T-cell (primary cell): ENCODE results near the gene RBFOX1. TPM values are rescaled to one million over a fixed set of nuclear protein-coding genes. Genes with fewer than 3 reads are reported as not detected.

ENCODE experiments used
- ATAC-seq, 4 experiments: fragments of 200-7000 bp in 3 of 4; fragments of 150-1000 bp in 1 of 4; cut with Tn5 transposase; replicated peaks in 1 of 4; 1 replicate in 3 of 4; 2 replicates in 1 of 4; pipeline ENCODE4 v1.10.0; 2021; ENCODE audit warnings: moderate library complexity in 3 of 4, mild to moderate bottlenecking in 2 of 4, moderate number of reproducible peaks in 1 of 4
- CTCF ChIA-PET, 2 donors: fragments of 300-600 bp; sonication (Branson Sonifier 250); formaldehyde crosslinking; loops; one replicate each; lab custom pipeline; 2022; ENCODE audit warnings: antibody characterized with exemption in 2 of 2; lab: Charles Lee
- POLR2A ChIA-PET, 2 donors: fragments of 300-600 bp; sonication (Branson Sonifier 250); formaldehyde crosslinking; loops; one replicate each; lab custom pipeline; 2022; ENCODE audit warnings: antibody characterized with exemption in 2 of 2; lab: Charles Lee
- DNase-seq, 35 experiments: peaks; one replicate each; pipeline versions ENCODE4 v3.0.0 to v3.0.0-alpha.2; 2013 to 2023
- H3K27ac ChIP-seq: one replicate; pipeline ENCODE4 v1.5.1; 2013; ENCODE audit warnings: low read length
- H3K27me3 ChIP-seq, 2 experiments: replicated peaks in 1 of 2; 1 replicate in 1 of 2; 2 replicates in 1 of 2; pipeline versions ENCODE4 v1.6.1 to v1.7.0; 2013; ENCODE audit warnings: low read length in 1 of 2, mixed read lengths in 1 of 2; ENCODE audit not compliant: control insufficient read depth in 2 of 2, insufficient read depth in 2 of 2; ENCODE audit errors: extremely low read depth in 1 of 2
- H3K36me3 ChIP-seq, 2 donors: 1 replicate in 1 of 2; 2 replicates in 1 of 2; pipeline versions ENCODE4 v1.6.1 to v1.7.0; 2013; ENCODE audit warnings: low read length in 1 of 2; ENCODE audit not compliant: control insufficient read depth in 2 of 2, insufficient read depth in 1 of 2; ENCODE audit errors: extremely low read depth in 1 of 2
- H3K4me1 ChIP-seq, 2 experiments: 1 replicate in 1 of 2; 2 replicates in 1 of 2; pipeline versions ENCODE4 v1.6.1 to v1.7.0; 2013; ENCODE audit warnings: low read length in 2 of 2, mixed read lengths in 1 of 2; ENCODE audit not compliant: insufficient read depth in 2 of 2, control insufficient read depth in 1 of 2; ENCODE audit errors: extremely low read depth in 1 of 2
- H3K4me3 ChIP-seq, 2 donors: 1 replicate in 1 of 2; 2 replicates in 1 of 2; pipeline versions ENCODE4 v1.5.1 to v1.7.0; 2013; ENCODE audit warnings: mild to moderate bottlenecking in 2 of 2, low read length in 1 of 2, moderate library complexity in 1 of 2; ENCODE audit not compliant: control insufficient read depth in 1 of 2; ENCODE audit errors: extremely low read depth in 1 of 2
- H3K9me3 ChIP-seq: 2 replicates; pipeline ENCODE4 v1.7.0; 2013
- H3K27ac Mint-ChIP-seq, 2 donors: one replicate each; pipeline ENCODE4 v1.8.0; 2020 to 2021; ENCODE audit warnings: mild to moderate bottlenecking in 2 of 2, mixed read lengths in 2 of 2
- H3K27me3 Mint-ChIP-seq, 2 donors: one replicate each; pipeline ENCODE4 v1.8.0; 2021 to 2022; ENCODE audit warnings: mixed read lengths in 2 of 2
- H3K36me3 Mint-ChIP-seq: one replicate; pipeline ENCODE4 v1.8.0; 2021; ENCODE audit warnings: mixed read lengths
- H3K4me1 Mint-ChIP-seq, 3 donors: one replicate each; pipeline ENCODE4 v1.8.0; 2020 to 2022; ENCODE audit warnings: mixed read lengths in 3 of 3, mild to moderate bottlenecking in 1 of 3
- H3K4me3 Mint-ChIP-seq, 3 donors: one replicate each; pipeline ENCODE4 v1.8.0; 2020 to 2022; ENCODE audit warnings: mild to moderate bottlenecking in 3 of 3, mixed read lengths in 3 of 3, moderate library complexity in 3 of 3
- H3K9me3 Mint-ChIP-seq, 3 donors: one replicate each; pipeline ENCODE4 v1.8.0; 2020 to 2022; ENCODE audit warnings: mixed read lengths in 3 of 3
- WGBS: methylation state at CpG from one replicate; pipeline ENCODE4 v1.1.5; 2013; ENCODE audit warnings: missing lambda C conversion rate; ENCODE audit not compliant: insufficient coverage; 5-methylcytosine and 5-hydroxymethylcytosine counted together
- total RNA-seq, 35 experiments: library from RNA in 6 of 35; stranded (reverse) in 6 of 35; fragments of 120-200 nt in 1 of 35; gene quantifications; one replicate each; pipeline versions ENCODE4 v1.2.1 to v1.2.4 and lab custom pipeline; 2013 to 2026

Gene RBFOX1
- total RNA-seq, 5 donors from 2014 or later (not counting 1 experiment from before 2014, with no cell fraction given), result not detected

DNA sequence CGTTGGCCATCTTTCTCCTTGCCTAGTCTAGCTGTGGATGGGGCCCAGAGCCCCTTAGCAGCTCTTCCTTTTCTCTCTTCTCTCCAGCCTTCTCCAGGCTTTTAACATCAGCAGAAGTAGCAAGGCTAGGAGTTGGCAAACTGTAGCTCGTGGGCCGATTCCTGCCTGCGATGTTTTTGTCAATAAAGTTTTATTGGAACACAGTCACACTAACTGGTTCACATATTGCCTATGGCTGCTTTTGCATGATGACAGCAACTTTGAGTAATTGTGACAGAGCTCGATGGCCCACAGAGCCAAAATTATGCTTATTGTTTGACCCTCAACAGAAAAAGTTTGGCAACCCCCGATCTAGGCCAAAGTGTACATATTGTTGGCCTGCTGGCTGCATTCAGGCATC, 199.9 kb downstream of the RBFOX1 start:
- no peak overlapping the region for H3K4me3 Mint-ChIP-seq
- Histone ChIP-seq H3K9me3 (no peaks in the 10 kb centered on the region), H3K27ac (no peak overlapping the region), H3K27me3 (no peaks in the 10 kb centered on the region), H3K36me3 (no peaks in the 10 kb centered on the region), H3K4me3 (no peak overlapping the region), H3K4me1 (no peaks in the 10 kb centered on the region)
- no peaks in the 10 kb centered on the region for H3K4me1 Mint-ChIP-seq
- POLR2A ChIA-PET, result no interaction called here
- no peak overlapping the region for H3K27ac Mint-ChIP-seq
- ATAC-seq (no peak), DNase-seq (no peak)
- 84% methylated on average over 6 of the region's 6 CpGs for WGBS
- no peaks in the 10 kb centered on the region for H3K36me3 Mint-ChIP-seq
- CTCF ChIA-PET, result no interaction called here
- H3K27me3 Mint-ChIP-seq, result no peaks in the 10 kb centered on the region
- H3K9me3 Mint-ChIP-seq, result peaks cover 11 to 19% (median 13%) of the 10 kb centered on the region in 3 donors

DNA sequence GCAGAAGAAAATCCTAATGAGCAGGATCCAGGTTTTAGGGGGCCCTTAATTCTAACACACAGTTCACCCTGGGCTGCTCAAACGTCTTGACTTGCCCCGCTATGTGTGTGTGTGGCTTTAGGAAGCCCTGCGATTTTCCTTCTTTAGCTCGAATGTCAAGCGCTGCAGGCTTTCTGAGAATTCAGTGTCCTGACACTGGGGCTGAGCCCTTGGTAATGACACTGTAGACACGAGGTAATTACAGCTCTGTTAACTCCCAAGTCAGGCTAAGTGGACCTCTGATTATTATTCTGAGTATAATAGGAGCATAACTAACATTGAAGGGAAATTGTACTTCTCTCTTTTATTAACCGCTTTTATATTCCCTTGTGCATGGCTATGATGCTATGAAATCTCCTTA, 202.1 kb downstream of the RBFOX1 start:
- no peak overlapping the region for H3K27ac ChIP-seq
- no peaks in the 10 kb centered on the region for H3K4me1 ChIP-seq
- DNase-seq, result no peak
- no peak overlapping the region for H3K4me3 ChIP-seq
- no peaks in the 10 kb centered on the region for H3K9me3 ChIP-seq
- ATAC-seq, result no peak
- no peaks in the 10 kb centered on the region for H3K36me3 Mint-ChIP-seq
- H3K9me3 Mint-ChIP-seq, result peaks cover 22 to 28% (median 24%) of the 10 kb centered on the region in 3 donors
- H3K4me3 Mint-ChIP-seq, result no peak overlapping the region
- H3K27me3 ChIP-seq, result no peaks in the 10 kb centered on the region
- no peaks in the 10 kb centered on the region for H3K4me1 Mint-ChIP-seq
- CTCF ChIA-PET, result no interaction called here
- no peaks in the 10 kb centered on the region for H3K27me3 Mint-ChIP-seq
- POLR2A ChIA-PET, result no interaction called here
- H3K27ac Mint-ChIP-seq, result no peak overlapping the region
- no peaks in the 10 kb centered on the region for H3K36me3 ChIP-seq
- WGBS, result 69% methylated on average over 4 of the region's 7 CpGs

DNA sequence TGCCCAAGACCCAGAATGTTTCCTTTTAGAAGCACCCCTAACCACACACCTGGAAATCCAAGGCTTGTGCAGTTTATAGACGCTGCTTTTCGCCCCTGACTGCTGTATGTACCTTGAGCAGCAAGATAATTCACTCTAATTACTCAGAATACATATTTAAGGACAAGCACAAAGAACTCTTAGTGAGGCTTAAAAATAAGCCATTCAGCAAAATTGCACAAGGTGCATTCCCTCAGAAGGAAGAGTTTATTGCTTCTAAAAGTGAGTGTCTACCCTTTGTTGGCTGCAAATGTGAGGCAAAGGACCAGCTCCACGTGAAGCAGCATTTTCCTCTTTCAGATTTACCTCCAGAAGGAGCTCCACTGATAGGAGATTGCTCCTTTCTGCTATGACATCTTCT, 208.4 kb downstream of the RBFOX1 start:
- CTCF ChIA-PET, result no interaction called here
- WGBS, result 83% methylated on average over 2 of the region's 3 CpGs
- no peaks in the 10 kb centered on the region for H3K4me1 ChIP-seq
- no peak for DNase-seq
- H3K9me3 Mint-ChIP-seq, result peaks cover 19 to 31% (median 28%) of the 10 kb centered on the region in 3 donors
- H3K36me3 Mint-ChIP-seq, result no peaks in the 10 kb centered on the region
- no peak overlapping the region for H3K4me3 ChIP-seq
- no peaks in the 10 kb centered on the region for H3K36me3 ChIP-seq
- H3K27me3 ChIP-seq, result no peaks in the 10 kb centered on the region
- no peaks in the 10 kb centered on the region for H3K9me3 ChIP-seq
- H3K4me3 Mint-ChIP-seq, result no peak overlapping the region
- H3K4me1 Mint-ChIP-seq, result no peaks in the 10 kb centered on the region
- no peaks in the 10 kb centered on the region for H3K27me3 Mint-ChIP-seq
- no peak overlapping the region for H3K27ac Mint-ChIP-seq
- no peak overlapping the region for H3K27ac ChIP-seq
- no peak for ATAC-seq
- POLR2A ChIA-PET, result no interaction called here

DNA sequence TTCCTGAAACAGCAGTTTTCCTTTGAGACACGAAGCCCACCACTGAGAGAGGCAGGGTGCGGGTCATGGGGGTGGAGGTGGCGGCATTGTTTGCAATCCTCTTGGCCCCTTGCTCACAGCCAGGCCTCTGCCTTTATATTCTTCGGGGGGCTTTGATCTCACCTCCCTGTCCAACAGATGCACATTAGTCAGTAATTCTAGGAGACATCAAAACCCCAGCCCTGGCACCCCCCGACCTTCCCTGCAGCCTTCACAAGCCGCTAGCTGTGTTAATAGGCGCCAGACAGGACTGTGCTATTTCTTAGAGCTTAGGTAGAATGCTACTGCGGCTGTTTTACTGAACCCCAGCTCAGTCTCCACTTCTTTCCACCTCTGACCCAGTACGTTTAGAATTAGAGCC, 212.6 kb downstream of the RBFOX1 start:
- H3K9me3 ChIP-seq, result no peaks in the 10 kb centered on the region
- no peak overlapping the region for H3K4me3 Mint-ChIP-seq
- H3K9me3 Mint-ChIP-seq, result peaks cover 10 to 22% (median 21%) of the 10 kb centered on the region in 3 donors
- no peaks in the 10 kb centered on the region for H3K36me3 Mint-ChIP-seq
- H3K27ac Mint-ChIP-seq, result no peak overlapping the region
- H3K36me3 ChIP-seq, result no peaks in the 10 kb centered on the region
- DNase-seq, result no peak
- whole genome bisulfite sequencing, result 73% methylated on average over 3 of the region's 9 CpGs
- no peaks in the 10 kb centered on the region for H3K4me1 Mint-ChIP-seq
- no peaks in the 10 kb centered on the region for H3K4me1 ChIP-seq
- no peak overlapping the region for H3K4me3 ChIP-seq
- POLR2A ChIA-PET, result interaction anchor here in 1 of 2 donors (0.6 kb wide), 1 partner anchor 116 kb away, joined by 3 read pairs; no protein-coding TSS in a partner anchor
- H3K27me3 Mint-ChIP-seq, result no peaks in the 10 kb centered on the region
- no peak overlapping the region for H3K27ac ChIP-seq
- H3K27me3 ChIP-seq, result no peaks in the 10 kb centered on the region
- no peak for ATAC-seq
- CTCF ChIA-PET, result no interaction called here

DNA sequence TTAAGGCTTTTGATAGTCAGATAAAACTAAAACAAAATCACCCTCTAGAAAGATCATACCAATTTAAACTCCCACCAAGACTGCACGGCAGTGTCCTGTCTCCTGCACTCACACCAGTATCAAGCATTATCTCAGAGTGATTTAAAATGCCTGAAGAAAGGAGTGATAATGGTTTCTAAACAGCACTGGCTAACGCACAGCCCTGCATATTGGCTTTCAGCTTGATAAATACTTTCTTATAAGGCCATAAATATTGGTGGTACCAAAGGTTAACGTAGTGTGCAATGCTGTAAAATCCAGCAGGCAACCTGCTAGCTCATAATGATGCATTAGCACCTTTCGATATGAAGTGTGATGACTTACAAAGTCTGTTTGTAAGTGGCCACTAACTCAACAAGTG, 214.3 kb downstream of the RBFOX1 start:
- peaks cover 10 to 26% (median 10%) of the 10 kb centered on the region in 3 donors for H3K9me3 Mint-ChIP-seq
- Histone ChIP-seq H3K27ac (no peak overlapping the region), H3K9me3 (no peaks in the 10 kb centered on the region), H3K4me1 (no peaks in the 10 kb centered on the region), H3K36me3 (no peaks in the 10 kb centered on the region), H3K4me3 (no peak overlapping the region), H3K27me3 (no peaks in the 10 kb centered on the region)
- ATAC-seq (no peak), DNase-seq (no peak)
- no peak overlapping the region for H3K27ac Mint-ChIP-seq
- H3K27me3 Mint-ChIP-seq, result no peaks in the 10 kb centered on the region
- no peaks in the 10 kb centered on the region for H3K36me3 Mint-ChIP-seq
- no peaks in the 10 kb centered on the region for H3K4me1 Mint-ChIP-seq
- CTCF ChIA-PET, result no interaction called here
- no peak overlapping the region for H3K4me3 Mint-ChIP-seq
- POLR2A ChIA-PET, result no interaction called here
- no CpG with 5 or more reads among the region's 4 CpGs for WGBS

DNA sequence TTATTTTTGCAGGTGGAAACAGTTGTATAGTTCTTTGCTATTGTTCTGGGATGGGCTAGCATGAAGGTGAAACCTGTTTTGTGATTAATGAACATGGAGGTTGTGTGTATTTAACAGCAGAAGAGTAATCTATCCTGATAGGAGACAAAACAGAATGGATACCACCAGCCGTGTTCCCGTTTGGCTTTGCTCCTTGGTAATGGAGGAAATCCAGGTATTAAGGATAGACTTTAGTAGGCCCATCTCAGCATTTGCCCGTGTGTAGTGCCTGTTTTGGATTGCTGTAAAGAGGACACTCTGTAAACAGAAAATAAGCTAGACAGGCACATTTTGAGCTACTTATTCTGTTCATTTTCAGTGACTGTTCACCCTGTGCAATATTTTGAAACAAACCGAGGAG, 215.1 kb downstream of the RBFOX1 start:
- no peak overlapping the region for H3K27ac Mint-ChIP-seq
- CTCF ChIA-PET, result no interaction called here
- Histone ChIP-seq H3K36me3 (no peaks in the 10 kb centered on the region), H3K4me3 (no peak overlapping the region), H3K9me3 (no peaks in the 10 kb centered on the region), H3K4me1 (no peaks in the 10 kb centered on the region), H3K27ac (no peak overlapping the region), H3K27me3 (no peaks in the 10 kb centered on the region)
- no peak overlapping the region for H3K4me3 Mint-ChIP-seq
- no peaks in the 10 kb centered on the region for H3K36me3 Mint-ChIP-seq
- no peaks in the 10 kb centered on the region for H3K4me1 Mint-ChIP-seq
- no peak for DNase-seq
- 60% methylated on average over 3 of the region's 4 CpGs for WGBS
- H3K27me3 Mint-ChIP-seq, result no peaks in the 10 kb centered on the region
- ATAC-seq, result no peak
- POLR2A ChIA-PET, result no interaction called here
- H3K9me3 Mint-ChIP-seq, result peaks cover 14 to 27% (median 17%) of the 10 kb centered on the region in 3 donors

DNA sequence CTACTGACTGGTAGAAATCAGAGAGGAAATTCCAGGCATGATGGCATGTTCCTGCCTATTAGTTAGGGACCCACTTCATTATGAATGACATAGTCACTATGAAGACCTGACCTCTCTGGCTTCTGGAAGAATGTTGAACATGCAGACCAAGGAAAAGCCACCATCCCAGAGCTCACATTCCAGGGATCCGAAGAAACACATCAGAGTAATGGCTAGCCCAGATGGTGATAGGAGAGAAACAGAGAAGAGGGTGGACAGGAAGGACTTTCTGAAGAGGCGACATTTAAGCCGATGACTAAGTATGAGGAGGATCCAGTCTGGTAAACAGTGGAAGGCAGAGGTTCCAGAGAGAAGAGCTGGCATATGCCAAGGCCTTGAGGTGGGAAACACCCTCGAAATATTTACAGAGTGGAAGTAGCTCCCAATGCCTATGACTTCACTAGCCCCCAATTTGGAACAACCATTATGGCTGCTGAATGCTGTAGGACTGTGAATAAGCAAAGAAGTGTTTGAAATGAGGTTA, 216.2 kb downstream of the RBFOX1 start:
- H3K36me3 Mint-ChIP-seq, result no peaks in the 10 kb centered on the region
- POLR2A ChIA-PET, result no interaction called here

More for the DNA sequence above, 216.2 kb downstream of the RBFOX1 start:
- H3K27me3 Mint-ChIP-seq, result no peaks in the 10 kb centered on the region
- CTCF ChIA-PET, result no interaction called here
- H3K27ac ChIP-seq, result no peak overlapping the region
- H3K4me3 ChIP-seq, result no peak overlapping the region
- H3K27ac Mint-ChIP-seq, result no peak overlapping the region
- no peaks in the 10 kb centered on the region for H3K9me3 ChIP-seq
- DNase-seq, result no peak
- peaks cover 14 to 24% (median 17%) of the 10 kb centered on the region in 3 donors for H3K9me3 Mint-ChIP-seq
- 94% methylated on average over 2 of the region's 4 CpGs for WGBS
- no peaks in the 10 kb centered on the region for H3K36me3 ChIP-seq
- no peaks in the 10 kb centered on the region for H3K4me1 ChIP-seq
- ATAC-seq, result no peak
- H3K4me3 Mint-ChIP-seq, result no peak overlapping the region
- no peaks in the 10 kb centered on the region for H3K27me3 ChIP-seq
- H3K4me1 Mint-ChIP-seq, result no peaks in the 10 kb centered on the region
